DND-41 (cell line): Measurements from ENCODE around the gene PLK5.

Experiments used
- ATAC-seq: fragments of 200-7000 bp; cut with Tn5 transposase; 3 replicates; pipeline ENCODE4 v1.9.1; 2021; ENCODE audit warnings: low read depth; ENCODE audit not compliant: insufficient read depth
- DNase-seq: peaks from one replicate; pipeline ENCODE4 v3.0.0-alpha.2; 2020
- H2AFZ ChIP-seq: 2 replicates; pipeline ENCODE4 v1.6.0; 2012; ENCODE audit warnings: low read depth, low read length
- H3K27ac ChIP-seq: 2 replicates; pipeline ENCODE4 v1.5.1; 2012; ENCODE audit warnings: low read length, inconsistent platforms
- H3K27me3 ChIP-seq: fragments of 200-600 bp; sonication (generic); 2 replicates; pipeline ENCODE4 v1.6.0; 2012; ENCODE audit warnings: low read length, mild to moderate bottlenecking, inconsistent platforms; ENCODE audit not compliant: insufficient read depth, poor library complexity
- H3K36me3 ChIP-seq: 2 replicates; pipeline ENCODE4 v1.5.1; 2012; ENCODE audit warnings: low read length, inconsistent platforms; ENCODE audit not compliant: insufficient read depth
- H3K4me1 ChIP-seq: 2 replicates; pipeline ENCODE4 v1.5.1; 2012; ENCODE audit warnings: mild to moderate bottlenecking, low read length; ENCODE audit not compliant: insufficient read depth
- H3K4me2 ChIP-seq: 2 replicates; pipeline ENCODE4 v1.6.0; 2012; ENCODE audit warnings: mild to moderate bottlenecking, moderate library complexity, low read length, inconsistent platforms; ENCODE audit not compliant: insufficient read depth
- H3K4me3 ChIP-seq, 2 experiments: fragments of 200-600 bp in 1 of 2; shearing (Covaris generic) in 1 of 2; 2 replicates each; pipeline ENCODE4 v1.5.1; 2012 to 2016; ENCODE audit warnings: inconsistent platforms in 2 of 2, low read length in 2 of 2, mild to moderate bottlenecking in 2 of 2, low read depth in 1 of 2, moderate library complexity in 1 of 2
- H3K79me2 ChIP-seq: 2 replicates; pipeline ENCODE4 v1.6.0; 2012; ENCODE audit warnings: low read length, inconsistent platforms; ENCODE audit not compliant: insufficient read depth
- H3K9ac ChIP-seq: 2 replicates; pipeline ENCODE4 v1.6.0; 2012; ENCODE audit warnings: low read depth, mild to moderate bottlenecking, inconsistent platforms, low read length, moderate library complexity
- H3K9me3 ChIP-seq: 2 replicates; pipeline ENCODE4 v1.5.1; 2012; ENCODE audit warnings: low read length, moderate library complexity, mild to moderate bottlenecking, inconsistent platforms; ENCODE audit not compliant: insufficient read depth, severe bottlenecking
- H4K20me1 ChIP-seq: 2 replicates; pipeline ENCODE4 v1.6.0; 2012; ENCODE audit warnings: low read length; ENCODE audit not compliant: insufficient read depth
- CTCF ChIP-seq: IDR thresholded peaks from 2 replicates; pipeline ENCODE4 v1.5.1; 2012; ENCODE audit warnings: borderline replicate concordance, low read length, moderate library complexity, mild to moderate bottlenecking; ENCODE audit not compliant: poor library complexity, severe bottlenecking; ENCODE audit errors: extremely low read depth
- EZH2 ChIP-seq: IDR thresholded peaks from 3 replicates; pipeline ENCODE4 v1.6.1; 2012; ENCODE audit warnings: borderline replicate concordance, low read depth, mild to moderate bottlenecking, moderate library complexity, low read length, inconsistent platforms; ENCODE audit not compliant: severe bottlenecking

PLK5 gene

GRCh38 chr19:1526066-1526778 is 2.3 kb downstream of the PLK5 start:
- Histone ChIP-seq H2AFZ (no peak overlapping the region), H3K4me2 (no peak overlapping the region), H3K27me3 (no peaks in the 10 kb centered on the region), H3K27ac (no peak overlapping the region), H3K36me3 (no peaks in the 10 kb centered on the region), H3K9ac (no peak overlapping the region), H3K9me3 (no peaks in the 10 kb centered on the region), H4K20me1 (no peaks in the 10 kb centered on the region), H3K4me1 (no peaks in the 10 kb centered on the region), H3K4me3 (no peak overlapping the region), H3K79me2 (no peaks in the 10 kb centered on the region)
- DNase-seq = no peak
- TF ChIP-seq EZH2 (no peak), CTCF (no peak)
- no peak for ATAC-seq

- Histone ChIP-seq H3K27ac (no peak overlapping the region), H3K9me3 (no peaks in the 10 kb centered on the region), H3K36me3 (no peaks in the 10 kb centered on the region), H2AFZ (no peak overlapping the region), H3K27me3 (no peaks in the 10 kb centered on the region), H3K4me1 (no peaks in the 10 kb centered on the region), H3K79me2 (no peaks in the 10 kb centered on the region), H3K4me3 (no peak overlapping the region), H3K4me2 (no peak overlapping the region), H3K9ac (no peak overlapping the region), H4K20me1 (no peaks in the 10 kb centered on the region)
- TF ChIP-seq CTCF = no peak
- no peak for TF ChIP-seq EZH2
- ATAC-seq = no peak
- no peak for DNase-seq
Observed at GRCh38 chr19:1526979-1527649, 3.2 kb downstream of the PLK5 start.

- no peaks in the 10 kb centered on the region for H4K20me1 ChIP-seq
- DNase-seq = no peak
- ATAC-seq = no peak
Observed at GRCh38 chr19:1527650-1528309, 3.9 kb downstream of the PLK5 start.

More at GRCh38 chr19:1527650-1528309, 3.9 kb downstream of the PLK5 start:
- Histone ChIP-seq H3K27ac (no peak overlapping the region), H3K36me3 (no peaks in the 10 kb centered on the region), H3K79me2 (no peaks in the 10 kb centered on the region), H3K4me2 (no peak overlapping the region), H2AFZ (no peak overlapping the region), H3K4me1 (no peaks in the 10 kb centered on the region), H3K9me3 (no peaks in the 10 kb centered on the region), H3K4me3 (no peak overlapping the region), H3K27me3 (no peaks in the 10 kb centered on the region), H3K9ac (no peak overlapping the region)
- TF ChIP-seq CTCF (no peak), EZH2 (no peak)
